ENCODE data around the gene LDLRAD4.

LDLRAD4 gene

GRCh38 chr18:13268158-13269012 lies 49.8 kb downstream of the LDLRAD4 start:
- no peak for DNase-seq

- no peak for DNase-seq
Measured at GRCh38 chr18:13269013-13269280, 50.4 kb downstream of the LDLRAD4 start.

GRCh38 chr18:13269521-13270011 lies 51.0 kb downstream of the LDLRAD4 start:
- no peak for DNase-seq

- no peak for DNase-seq
Measured at GRCh38 chr18:13270279-13270855, 51.8 kb downstream of the LDLRAD4 start.

- no peak for DNase-seq
Measured at GRCh38 chr18:13271302-13271911, 52.8 kb downstream of the LDLRAD4 start.

- DNase-seq, result no peak
Measured at GRCh38 chr18:13272416-13272815, 53.9 kb downstream of the LDLRAD4 start.

- DNase-seq, result no peak
Measured at GRCh38 chr18:13273800-13274199, 55.2 kb downstream of the LDLRAD4 start.

- no peak for DNase-seq
Measured at GRCh38 chr18:13275075-13275474, 56.5 kb downstream of the LDLRAD4 start.

- no peak for DNase-seq
Measured at GRCh38 chr18:13276530-13277520, 58.3 kb downstream of the LDLRAD4 start.

- no peak for DNase-seq
Measured at GRCh38 chr18:13278062-13278630, 59.6 kb downstream of the LDLRAD4 start.

- no peak for DNase-seq
Measured at GRCh38 chr18:13279181-13280069, 60.9 kb downstream of the LDLRAD4 start.

- DNase-seq, result no peak
Measured at GRCh38 chr18:13280070-13280795, 61.7 kb downstream of the LDLRAD4 start.

- DNase-seq, result no peak
Measured at GRCh38 chr18:13281406-13281805, 62.8 kb downstream of the LDLRAD4 start.

GRCh38 chr18:13283746-13284145 lies 65.2 kb downstream of the LDLRAD4 start:
- DNase-seq, result no peak

GRCh38 chr18:13284330-13285027 lies 65.9 kb downstream of the LDLRAD4 start:
- DNase-seq, result no peak

GRCh38 chr18:13285874-13286273 lies 67.3 kb downstream of the LDLRAD4 start:
- DNase-seq, result no peak

GRCh38 chr18:13286456-13287125 lies 68.0 kb downstream of the LDLRAD4 start:
- DNase-seq, result no peak

GRCh38 chr18:13287372-13287771 lies 68.8 kb downstream of the LDLRAD4 start:
- DNase-seq, result no peak

- no peak for DNase-seq
Measured at GRCh38 chr18:13288509-13289133, 70.1 kb downstream of the LDLRAD4 start.

Measured in COR-L47 (cell line).